ENCODE results near the gene ZNF683.
A peak's percentile ranks its signal among the peaks of the same experiment; 100 is the strongest.
"Not testable (repeated sequence)": the region's sequence is repeated elsewhere in the genome, so short reads cannot be mapped to it uniquely, and the experiment has no call there.

ZNF683 gene

DNA sequence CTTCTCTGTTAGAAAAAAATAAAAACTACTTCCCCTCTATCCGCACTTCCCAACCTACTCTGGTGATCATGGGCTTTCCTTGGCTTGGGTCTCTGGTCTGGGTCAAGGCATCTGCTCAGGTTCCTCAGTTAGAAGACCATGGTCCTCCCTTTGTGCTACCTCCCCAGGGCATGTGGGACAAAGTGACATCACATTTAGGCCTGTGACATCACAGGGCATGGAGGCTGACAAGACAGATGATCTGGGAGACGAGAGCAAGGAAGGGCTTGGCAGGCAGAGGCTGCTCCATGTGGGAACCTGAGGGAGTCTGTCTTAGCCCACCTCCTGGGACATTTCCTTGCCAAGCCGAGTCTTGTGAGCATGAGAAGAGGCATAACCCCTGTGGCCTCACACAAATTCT lies at the start of gene ZNF683:
Gene ZNF683 (minus strand): TSS at position 140 of the 400 bp plus-strand sequence. CDS start 4,179 bp downstream, outside the sequence.
- H3K27ac ChIP-seq (ENCODE audit: extremely low read depth, low read depth, low read length); H3K4me3 ChIP-seq (ENCODE audit: low read depth, low read length); H3K4me1 ChIP-seq (ENCODE audit: control insufficient read depth, insufficient read depth, low read length); POLR2A ChIA-PET; H3K9me3 ChIP-seq (ENCODE audit: control insufficient read depth, insufficient read depth, low read depth, low read length); H3K36me3 ChIP-seq (ENCODE audit: control insufficient read depth in 2 of 2, insufficient read depth in 1 of 2, low read length in 2 of 2): not testable (repeated sequence)
- CTCF ChIA-PET = interaction anchor here (0.6 to 7.0 kb wide), 3 partner anchors 9 to 584 kb away, joined by 4 to 81 read pairs (median 5); no protein-coding TSS in a partner anchor
- peak; percentile 56; the same call in 1 of the 2 replicates for TF ChIP-seq ZBTB21 (tag by site-specific recombination; IDR thresholded peaks at IDR 0.05)
- peak; percentile 53 for TF ChIP-seq ZNF629 (tag by site-specific recombination; IDR thresholded peaks at IDR 0.05)

DNA sequence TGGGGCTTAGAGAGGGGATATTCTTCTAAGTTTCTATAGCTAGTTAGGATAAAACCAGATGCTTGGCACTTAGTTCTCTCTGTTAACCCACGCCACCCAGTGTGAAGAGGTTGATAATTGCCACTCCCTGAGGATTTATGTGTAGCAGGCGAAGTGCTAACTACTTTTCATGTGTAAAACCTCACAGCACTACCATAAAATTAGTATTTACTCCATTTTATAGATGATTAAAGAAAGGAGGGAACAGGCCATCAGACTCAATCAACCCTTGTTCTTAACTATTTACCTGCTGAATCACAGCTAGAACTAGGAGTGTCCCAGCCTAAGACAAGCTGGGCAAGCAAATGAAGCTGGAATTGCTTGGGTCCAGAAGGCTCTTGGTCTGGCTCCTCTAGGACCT lies 46.9 kb upstream of the ZNF683 start:
- no peaks in the 10 kb centered on the region for H3K4me1 ChIP-seq (ENCODE audit: control insufficient read depth, insufficient read depth, low read length)
- no peaks in the 10 kb centered on the region for H3K9me3 ChIP-seq (ENCODE audit: control insufficient read depth, insufficient read depth, low read depth, low read length)
- ChIA-PET POLR2A (interaction anchor here (1.0 kb wide), 1 partner anchor 13 kb away, joined by 5 read pairs; the partner anchor contains the start of gene DHDDS), CTCF (interaction anchor here (0.6 to 1.6 kb wide), 5 partner anchors 13 to 135 kb away, joined by 3 to 4 read pairs (median 3); no protein-coding TSS in a partner anchor)
- no peak overlapping the region for H3K4me3 ChIP-seq (ENCODE audit: low read depth, low read length)
- TF ChIP-seq ZFHX2 (tag by site-specific recombination; conservative IDR thresholded peaks at IDR 0.05) = peak; percentile 24; the same call in 1 of the 2 replicates
- TF ChIP-seq ZNF76 (tag by site-specific recombination; IDR thresholded peaks at IDR 0.05; ENCODE audit: borderline replicate concordance, low read depth) = no peak
- TF ChIP-seq EGR2 (tag by site-specific recombination; IDR thresholded peaks at IDR 0.05; ENCODE audit: low read depth) = 0 out of 2 replicates have a peak, but pooled peaks have one; percentile 11
- no peak for TF ChIP-seq ZNF311 (tag by site-specific recombination; IDR thresholded peaks at IDR 0.05; ENCODE audit: borderline replicate concordance)
- TF ChIP-seq ZNF157 (tag by site-specific recombination; IDR thresholded peaks at IDR 0.05) = no peak
- no peak for TF ChIP-seq ZNF211 (tag by site-specific recombination; IDR thresholded peaks at IDR 0.05; ENCODE audit: low read depth)
- TF ChIP-seq, protein P1, sequence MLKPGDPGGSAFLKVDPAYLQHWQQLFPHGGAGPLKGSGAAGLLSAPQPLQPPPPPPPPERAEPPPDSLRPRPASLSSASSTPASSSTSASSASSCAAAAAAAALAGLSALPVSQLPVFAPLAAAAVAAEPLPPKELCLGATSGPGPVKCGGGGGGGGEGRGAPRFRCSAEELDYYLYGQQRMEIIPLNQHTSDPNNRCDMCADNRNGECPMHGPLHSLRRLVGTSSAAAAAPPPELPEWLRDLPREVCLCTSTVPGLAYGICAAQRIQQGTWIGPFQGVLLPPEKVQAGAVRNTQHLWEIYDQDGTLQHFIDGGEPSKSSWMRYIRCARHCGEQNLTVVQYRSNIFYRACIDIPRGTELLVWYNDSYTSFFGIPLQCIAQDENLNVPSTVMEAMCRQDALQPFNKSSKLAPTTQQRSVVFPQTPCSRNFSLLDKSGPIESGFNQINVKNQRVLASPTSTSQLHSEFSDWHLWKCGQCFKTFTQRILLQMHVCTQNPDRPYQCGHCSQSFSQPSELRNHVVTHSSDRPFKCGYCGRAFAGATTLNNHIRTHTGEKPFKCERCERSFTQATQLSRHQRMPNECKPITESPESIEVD (tag by site-specific recombination; IDR thresholded peaks at IDR 0.05) = peak; percentile 75
- TF ChIP-seq, protein P2, sequence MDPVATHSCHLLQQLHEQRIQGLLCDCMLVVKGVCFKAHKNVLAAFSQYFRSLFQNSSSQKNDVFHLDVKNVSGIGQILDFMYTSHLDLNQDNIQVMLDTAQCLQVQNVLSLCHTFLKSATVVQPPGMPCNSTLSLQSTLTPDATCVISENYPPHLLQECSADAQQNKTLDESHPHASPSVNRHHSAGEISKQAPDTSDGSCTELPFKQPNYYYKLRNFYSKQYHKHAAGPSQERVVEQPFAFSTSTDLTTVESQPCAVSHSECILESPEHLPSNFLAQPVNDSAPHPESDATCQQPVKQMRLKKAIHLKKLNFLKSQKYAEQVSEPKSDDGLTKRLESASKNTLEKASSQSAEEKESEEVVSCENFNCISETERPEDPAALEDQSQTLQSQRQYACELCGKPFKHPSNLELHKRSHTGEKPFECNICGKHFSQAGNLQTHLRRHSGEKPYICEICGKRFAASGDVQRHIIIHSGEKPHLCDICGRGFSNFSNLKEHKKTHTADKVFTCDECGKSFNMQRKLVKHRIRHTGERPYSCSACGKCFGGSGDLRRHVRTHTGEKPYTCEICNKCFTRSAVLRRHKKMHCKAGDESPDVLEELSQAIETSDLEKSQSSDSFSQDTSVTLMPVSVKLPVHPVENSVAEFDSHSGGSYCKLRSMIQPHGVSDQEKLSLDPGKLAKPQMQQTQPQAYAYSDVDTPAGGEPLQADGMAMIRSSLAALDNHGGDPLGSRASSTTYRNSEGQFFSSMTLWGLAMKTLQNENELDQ (tag by site-specific recombination; IDR thresholded peaks at IDR 0.05; ENCODE audit: low read depth) = no peak
- no peak for TF ChIP-seq ZBTB7A (tag by site-specific recombination; IDR thresholded peaks at IDR 0.05; ENCODE audit: low read depth)
- TF ChIP-seq ZNF658 (tag by site-specific recombination; IDR thresholded peaks at IDR 0.05) = no peak
- TF ChIP-seq ZNF248 (tag by site-specific recombination; IDR thresholded peaks at IDR 0.05) = no peak
- no peak for TF ChIP-seq ZNF274 (IDR thresholded peaks at IDR 0.05; ENCODE audit: low read length)
- TF ChIP-seq ZNF274 (tag by site-specific recombination; IDR thresholded peaks at IDR 0.05; ENCODE audit: borderline replicate concordance) = no peak
- no peaks in the 10 kb centered on the region for H3K36me3 ChIP-seq (ENCODE audit: control insufficient read depth in 2 of 2, insufficient read depth in 1 of 2, low read length in 2 of 2)
- H3K27ac ChIP-seq (ENCODE audit: extremely low read depth, low read depth, low read length) = no peak overlapping the region

DNA sequence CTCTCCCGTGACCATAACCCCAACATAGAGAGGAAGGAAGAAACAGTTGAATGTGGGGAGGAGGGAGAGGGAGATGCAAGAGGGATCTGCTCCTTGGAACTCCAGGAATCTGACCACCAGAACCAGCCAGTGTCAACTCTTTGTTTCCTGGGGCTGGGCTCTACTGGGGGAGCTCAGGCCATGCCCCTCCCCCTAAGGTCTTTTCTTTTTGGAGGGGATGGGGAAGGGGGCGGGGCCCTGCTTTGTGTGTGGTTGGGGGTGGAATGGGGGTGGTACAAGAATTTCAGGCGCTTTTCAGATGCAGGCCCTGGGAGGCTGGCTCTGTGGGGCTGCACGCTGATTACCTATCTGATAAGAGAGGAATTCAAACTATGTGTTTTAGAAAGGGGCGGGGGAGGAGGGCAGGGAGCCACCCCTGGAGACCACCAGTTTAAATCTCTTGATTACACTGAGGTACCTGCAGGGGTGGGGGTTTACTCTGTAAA lies 46.4 kb upstream of the ZNF683 start:
- no peak overlapping the region for H3K27ac ChIP-seq (ENCODE audit: extremely low read depth, low read depth, low read length)
- TF ChIP-seq, protein P3, sequence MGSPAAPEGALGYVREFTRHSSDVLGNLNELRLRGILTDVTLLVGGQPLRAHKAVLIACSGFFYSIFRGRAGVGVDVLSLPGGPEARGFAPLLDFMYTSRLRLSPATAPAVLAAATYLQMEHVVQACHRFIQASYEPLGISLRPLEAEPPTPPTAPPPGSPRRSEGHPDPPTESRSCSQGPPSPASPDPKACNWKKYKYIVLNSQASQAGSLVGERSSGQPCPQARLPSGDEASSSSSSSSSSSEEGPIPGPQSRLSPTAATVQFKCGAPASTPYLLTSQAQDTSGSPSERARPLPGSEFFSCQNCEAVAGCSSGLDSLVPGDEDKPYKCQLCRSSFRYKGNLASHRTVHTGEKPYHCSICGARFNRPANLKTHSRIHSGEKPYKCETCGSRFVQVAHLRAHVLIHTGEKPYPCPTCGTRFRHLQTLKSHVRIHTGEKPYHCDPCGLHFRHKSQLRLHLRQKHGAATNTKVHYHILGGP (tag by site-specific recombination; IDR thresholded peaks at IDR 0.05) = no peak
- peak; percentile 81 for TF ChIP-seq GLIS1 (tag by site-specific recombination; IDR thresholded peaks at IDR 0.05)
- no peaks in the 10 kb centered on the region for H3K36me3 ChIP-seq (ENCODE audit: control insufficient read depth in 2 of 2, insufficient read depth in 1 of 2, low read length in 2 of 2)
- POLR2A ChIA-PET = no interaction called here
- no peaks in the 10 kb centered on the region for H3K9me3 ChIP-seq (ENCODE audit: control insufficient read depth, insufficient read depth, low read depth, low read length)
- no peak overlapping the region for H3K4me3 ChIP-seq (ENCODE audit: low read depth, low read length)
- H3K4me1 ChIP-seq (ENCODE audit: control insufficient read depth, insufficient read depth, low read length) = no peaks in the 10 kb centered on the region
- CTCF ChIA-PET = interaction anchor here (0.6 to 4.2 kb wide), 4 partner anchors 13 to 97 kb away, joined by 3 to 53 read pairs (median 3); partner anchors contain the start of gene DHDDS
